Stimulated activated CD4-positive, alpha-beta T cell treated with anti-CD3 and anti-CD28 coated beads, Interleukin-2, amount 100 ng/mL, for 48 hours (primary cell): ENCODE results near the gene CCNH.

Experiments
- DNase-seq, 2 donors: peaks; one replicate each; pipeline ENCODE4 v3.0.0-alpha.2; 2020

CCNH gene

GRCh38 chr5:87401626-87402025, 11.1 kb downstream of the CCNH start:
- no peak for DNase-seq

GRCh38 chr5:87400305-87400899, 12.3 kb downstream of the CCNH start:
- DNase-seq = no peak

GRCh38 chr5:87399720-87400119, 13.0 kb downstream of the CCNH start:
- DNase-seq = no peak

GRCh38 chr5:87398981-87399614, 13.6 kb downstream of the CCNH start:
- DNase-seq = no peak

GRCh38 chr5:87394411-87395165, 18.1 kb downstream of the CCNH start:
- DNase-seq = no peak

- DNase-seq = no peak
These were observed 19.4 kb downstream of the CCNH start for GRCh38 chr5:87393331-87393730.

- DNase-seq = no peak
These were observed 19.9 kb downstream of the CCNH start for GRCh38 chr5:87392801-87393200.

- no peak for DNase-seq
These were observed 20.6 kb downstream of the CCNH start for GRCh38 chr5:87392170-87392569.

- DNase-seq = no peak
These were observed 22.0 kb downstream of the CCNH start for GRCh38 chr5:87390576-87391199.

GRCh38 chr5:87390075-87390474, 22.7 kb downstream of the CCNH start:
- DNase-seq = no peak

- DNase-seq = no peak
These were observed 23.3 kb downstream of the CCNH start for GRCh38 chr5:87389296-87390034.

GRCh38 chr5:87388129-87388528, 24.6 kb downstream of the CCNH start:
- DNase-seq = no peak

GRCh38 chr5:87385802-87386201, 26.9 kb downstream of the CCNH start:
- DNase-seq = no peak

- no peak for DNase-seq
These were observed 29.5 kb downstream of the CCNH start for GRCh38 chr5:87383216-87383615.

- DNase-seq = no peak
These were observed 30.5 kb downstream of the CCNH start for GRCh38 chr5:87382224-87382623.

- no peak for DNase-seq
These were observed 40.0 kb downstream of the CCNH start for GRCh38 chr5:87372705-87373104.

- DNase-seq = no peak
These were observed 43.3 kb downstream of the CCNH start for GRCh38 chr5:87369431-87369830.

GRCh38 chr5:87368601-87369000, 44.1 kb downstream of the CCNH start:
- no peak for DNase-seq

GRCh38 chr5:87367243-87367642, 45.5 kb downstream of the CCNH start:
- no peak for DNase-seq

- no peak for DNase-seq
These were observed 51.1 kb downstream of the CCNH start for GRCh38 chr5:87361536-87362213.

GRCh38 chr5:87361031-87361445, 51.7 kb downstream of the CCNH start:
- no peak for DNase-seq

- DNase-seq = no peak
These were observed 52.6 kb downstream of the CCNH start for GRCh38 chr5:87360132-87360531.
